Measurements from ENCODE around the gene ARHGEF38. TPM values are rescaled to one million over a fixed set of nuclear protein-coding genes. Genes with fewer than 3 reads are reported as not detected.

The ARHGEF38 gene
- total RNA-seq, 2 donors from 2014 or later = 22.4 to 24.6 TPM

DNA sequence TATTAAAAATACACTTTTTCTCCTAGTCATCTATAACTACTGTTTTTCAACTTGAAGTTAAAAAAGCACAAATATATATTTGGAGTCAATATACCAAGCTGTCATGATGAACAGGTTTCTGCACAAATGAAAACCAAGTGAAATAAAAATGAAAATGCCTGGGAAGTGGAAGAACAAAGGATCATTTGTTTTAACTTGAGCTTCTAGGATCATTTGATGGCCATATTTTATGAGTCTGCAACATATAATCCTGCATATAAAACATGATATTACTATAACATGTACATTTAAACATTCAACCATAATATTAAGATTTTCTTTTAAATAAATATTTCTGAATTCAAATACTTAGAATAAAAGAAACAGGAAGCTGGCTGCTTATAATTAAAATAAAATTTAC, 8.5 kb upstream of the ARHGEF38 start:
- intact Hi-C loops (cut with DNase I) = no loop called here
- H3K4me3 ChIP-seq = no peak overlapping the region
- peaks cover 39% of the 10 kb centered on the region for H3K4me1 ChIP-seq
- DNase-seq (no peak), ATAC-seq (no peak)
- no peaks in the 10 kb centered on the region for H3K9me3 ChIP-seq
- no peaks in the 10 kb centered on the region for H3K27me3 ChIP-seq
- TF ChIP-seq, protein P1, sequence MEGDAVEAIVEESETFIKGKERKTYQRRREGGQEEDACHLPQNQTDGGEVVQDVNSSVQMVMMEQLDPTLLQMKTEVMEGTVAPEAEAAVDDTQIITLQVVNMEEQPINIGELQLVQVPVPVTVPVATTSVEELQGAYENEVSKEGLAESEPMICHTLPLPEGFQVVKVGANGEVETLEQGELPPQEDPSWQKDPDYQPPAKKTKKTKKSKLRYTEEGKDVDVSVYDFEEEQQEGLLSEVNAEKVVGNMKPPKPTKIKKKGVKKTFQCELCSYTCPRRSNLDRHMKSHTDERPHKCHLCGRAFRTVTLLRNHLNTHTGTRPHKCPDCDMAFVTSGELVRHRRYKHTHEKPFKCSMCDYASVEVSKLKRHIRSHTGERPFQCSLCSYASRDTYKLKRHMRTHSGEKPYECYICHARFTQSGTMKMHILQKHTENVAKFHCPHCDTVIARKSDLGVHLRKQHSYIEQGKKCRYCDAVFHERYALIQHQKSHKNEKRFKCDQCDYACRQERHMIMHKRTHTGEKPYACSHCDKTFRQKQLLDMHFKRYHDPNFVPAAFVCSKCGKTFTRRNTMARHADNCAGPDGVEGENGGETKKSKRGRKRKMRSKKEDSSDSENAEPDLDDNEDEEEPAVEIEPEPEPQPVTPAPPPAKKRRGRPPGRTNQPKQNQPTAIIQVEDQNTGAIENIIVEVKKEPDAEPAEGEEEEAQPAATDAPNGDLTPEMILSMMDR (IDR thresholded peaks at IDR 0.05) = no peak
- no peak for TF ChIP-seq POLR2A (IDR thresholded peaks at IDR 0.05)
- no peaks in the 10 kb centered on the region for H3K36me3 ChIP-seq (replicated peaks in 1 of 2; ENCODE audit: insufficient read depth in 1 of 2, low read depth in 2 of 2)
- peak overlapping the region in 1 of 4 donors; percentile 45 for H3K27ac ChIP-seq

DNA sequence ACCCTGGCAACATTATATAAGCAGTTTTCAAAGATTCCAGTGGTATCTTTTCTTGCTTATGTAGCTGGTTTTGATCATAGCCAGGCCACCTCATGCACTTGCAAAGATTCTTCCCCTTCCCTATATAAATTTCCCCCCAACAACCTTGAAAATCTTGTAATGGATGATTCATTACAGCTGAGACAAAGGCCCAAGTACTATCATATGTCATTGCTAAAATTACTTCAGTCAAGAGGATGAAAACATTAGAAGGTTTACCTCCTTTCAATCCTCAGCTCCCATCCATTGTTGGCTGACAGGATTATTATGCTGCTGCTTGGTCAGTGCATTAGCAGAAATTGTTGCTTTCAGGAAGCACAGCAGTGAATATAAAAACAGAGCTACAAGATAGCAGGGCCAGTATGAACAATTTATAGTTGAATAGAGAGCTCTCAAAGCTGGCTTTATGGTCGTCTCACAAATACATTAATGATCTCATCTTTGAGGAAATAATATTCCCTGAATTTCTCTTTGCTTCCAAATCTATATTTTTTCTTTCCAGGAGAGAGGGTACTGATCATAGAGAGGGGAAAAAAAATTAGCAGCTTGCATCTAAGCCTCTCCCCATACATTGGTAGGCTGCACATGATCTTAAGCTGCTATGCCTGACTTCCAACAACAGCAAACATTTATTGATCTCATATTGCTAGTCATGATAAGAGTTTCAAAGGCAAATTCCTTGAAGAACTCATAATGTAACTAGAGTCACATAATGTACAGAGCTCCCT, 7.7 kb upstream of the ARHGEF38 start:
- peak overlapping the region in 3 of 4 donors; percentile 19 to 45 (median 26) for H3K27ac ChIP-seq
- no peak overlapping the region for H3K4me3 ChIP-seq
- H3K36me3 ChIP-seq (replicated peaks in 1 of 2; ENCODE audit: insufficient read depth in 1 of 2, low read depth in 2 of 2) = no peaks in the 10 kb centered on the region
- H3K9me3 ChIP-seq = no peaks in the 10 kb centered on the region
- no peak for ATAC-seq
- TF ChIP-seq POLR2A (IDR thresholded peaks at IDR 0.05) = no peak
- TF ChIP-seq, protein P1 (IDR thresholded peaks at IDR 0.05) = no peak
- 32 to 54% methylated on average over 1 of the region's 1 CpG for WGBS, 2 donors
- no peaks in the 10 kb centered on the region for H3K27me3 ChIP-seq
- intact Hi-C loops (cut with DNase I) = no loop called here
- no peak for DNase-seq
- peaks cover 39% of the 10 kb centered on the region for H3K4me1 ChIP-seq

DNA sequence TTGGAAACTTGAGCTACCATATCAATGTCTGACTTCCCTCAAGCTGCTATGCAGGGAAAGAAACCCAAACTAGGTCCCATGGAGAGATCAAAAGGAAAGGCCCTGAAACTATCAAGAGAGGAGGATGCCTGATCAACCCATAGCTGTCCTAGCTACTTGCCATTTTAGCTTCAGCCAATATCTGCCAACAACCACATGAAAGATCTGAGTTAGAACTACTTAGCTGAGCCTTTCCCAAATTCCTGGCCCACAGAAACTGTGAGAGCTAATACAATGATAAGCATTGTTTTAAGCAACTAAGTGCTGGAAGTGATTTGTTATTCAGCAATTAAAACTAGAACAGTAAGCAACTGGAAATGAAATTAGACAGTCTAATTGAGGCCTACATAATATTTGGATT, 6.3 kb upstream of the ARHGEF38 start:
- no peaks in the 10 kb centered on the region for H3K27me3 ChIP-seq
- no peak for DNase-seq
- H3K9me3 ChIP-seq = no peaks in the 10 kb centered on the region
- peaks cover 41% of the 10 kb centered on the region for H3K4me1 ChIP-seq
- intact Hi-C loops (cut with DNase I) = no loop called here
- H3K27ac ChIP-seq = no peak overlapping the region
- H3K36me3 ChIP-seq (replicated peaks in 1 of 2; ENCODE audit: insufficient read depth in 1 of 2, low read depth in 2 of 2) = no peaks in the 10 kb centered on the region
- no peak overlapping the region for H3K4me3 ChIP-seq
- no peak for ATAC-seq
- TF ChIP-seq POLR2A (IDR thresholded peaks at IDR 0.05) = no peak
- TF ChIP-seq, protein P1 (IDR thresholded peaks at IDR 0.05) = no peak

DNA sequence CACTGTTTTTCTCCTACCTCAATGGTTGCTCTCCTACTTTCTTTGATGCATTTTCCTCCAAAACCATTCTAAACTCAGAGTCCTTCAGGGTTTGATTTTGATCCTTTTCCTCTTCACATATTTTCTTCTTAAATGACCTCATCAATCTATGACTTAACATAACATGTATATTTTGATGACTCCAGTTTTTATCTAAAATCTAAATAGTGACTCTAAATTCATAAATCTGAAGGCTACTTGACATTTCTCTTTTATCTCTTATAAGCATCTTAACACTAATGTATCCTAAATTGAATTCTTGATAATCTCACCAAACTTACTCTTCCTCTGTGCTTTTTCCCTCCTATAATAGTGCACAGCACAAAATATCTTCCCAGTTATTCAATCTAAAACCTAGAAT, 4.7 kb upstream of the ARHGEF38 start:
- DNase-seq (no peak), ATAC-seq (no peak)
- no peaks in the 10 kb centered on the region for H3K9me3 ChIP-seq
- H3K36me3 ChIP-seq (replicated peaks in 1 of 2; ENCODE audit: insufficient read depth in 1 of 2, low read depth in 2 of 2) = no peaks in the 10 kb centered on the region
- no peak overlapping the region for H3K27ac ChIP-seq
- H3K4me3 ChIP-seq = no peak overlapping the region
- TF ChIP-seq, protein P1 (IDR thresholded peaks at IDR 0.05) = no peak
- TF ChIP-seq POLR2A (IDR thresholded peaks at IDR 0.05) = no peak
- H3K27me3 ChIP-seq = no peaks in the 10 kb centered on the region
- peaks cover 41% of the 10 kb centered on the region for H3K4me1 ChIP-seq
- intact Hi-C loops (cut with DNase I) = no loop called here

DNA sequence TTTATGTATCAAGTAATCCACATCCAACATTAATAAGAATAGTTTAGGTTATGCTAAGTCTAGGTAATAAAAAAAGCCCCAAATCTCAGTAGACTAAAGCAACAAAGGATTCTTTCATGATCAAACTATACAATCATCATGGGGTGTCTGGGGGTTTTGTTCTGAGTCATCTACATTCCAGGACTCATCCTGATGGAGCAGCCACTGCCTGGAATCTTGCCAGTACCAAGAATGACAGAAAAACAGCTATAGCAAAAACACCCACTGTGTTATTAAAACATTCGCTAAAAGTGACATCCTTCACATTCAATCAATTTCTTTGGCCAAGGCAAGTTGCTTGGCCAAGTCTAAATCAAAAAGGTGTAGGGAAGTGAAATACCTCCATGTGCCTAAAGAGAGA, 3.9 kb upstream of the ARHGEF38 start:
- ATAC-seq (no peak), DNase-seq (no peak)
- Histone ChIP-seq H3K36me3 (replicated peaks in 1 of 2; ENCODE audit: insufficient read depth in 1 of 2, low read depth in 2 of 2) (no peaks in the 10 kb centered on the region), H3K27ac (no peak overlapping the region), H3K4me1 (peaks cover 38% of the 10 kb centered on the region), H3K9me3 (no peaks in the 10 kb centered on the region), H3K4me3 (no peak overlapping the region), H3K27me3 (no peaks in the 10 kb centered on the region)
- TF ChIP-seq, protein P1 (IDR thresholded peaks at IDR 0.05) = no peak
- no peak for TF ChIP-seq POLR2A (IDR thresholded peaks at IDR 0.05)
- intact Hi-C loops (cut with DNase I) = no loop called here
- 50 to 77% methylated on average over 1 of the region's 1 CpG for WGBS, 2 donors

Measured in body of pancreas (tissue), 4 donors.